Erythroblast (primary cell): Measurements from ENCODE around the gene RAD51B.

Experiments used
- GATA1 ChIP-seq: IDR thresholded peaks from 2 replicates; pipeline ENCODE4 v1.6.1; 2011; ENCODE audit warnings: low read depth, mild to moderate bottlenecking, control low read depth, low read length, moderate library complexity
- POLR2A ChIP-seq: IDR thresholded peaks from 2 replicates; pipeline ENCODE4 v1.6.1; 2011; ENCODE audit warnings: mild to moderate bottlenecking, low read length

DNA sequence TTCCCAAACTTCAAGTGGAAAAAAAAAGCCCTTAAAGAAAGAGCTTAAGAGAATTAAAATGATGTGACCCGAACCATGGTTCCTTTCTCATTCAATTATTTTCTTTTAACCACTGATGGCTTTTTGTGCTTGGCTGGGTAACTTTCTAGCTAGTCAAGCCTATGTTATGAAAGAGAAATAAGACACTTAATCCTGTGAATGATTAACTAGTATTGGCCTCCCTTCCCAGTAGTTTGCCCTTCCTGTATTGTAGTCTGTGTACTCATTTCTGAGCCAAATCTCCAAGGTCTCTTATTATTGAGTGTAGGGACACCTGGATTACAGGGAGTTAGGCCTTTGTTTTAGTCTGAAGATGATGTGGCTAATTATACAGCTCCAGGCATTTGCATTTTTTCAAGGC is 353.0 kb downstream of the RAD51B start:
- TF ChIP-seq POLR2A = no peak
- TF ChIP-seq GATA1 = no peak
